HepG2 (cell line): ENCODE measurements around the gene CFAP70.

ENCODE experiments used
- NCOR1 ChIP-seq: fragments of 200-600 bp; sonication (generic); IDR thresholded peaks from 2 replicates; pipeline ENCODE4 v1.7.0; 2017; ENCODE audit warnings: antibody characterized with exemption, low read length, borderline replicate concordance
- TF ChIP-seq, protein P1 (sequence below): sonication (generic); formaldehyde crosslinking; IDR thresholded peaks from 2 replicates; pipeline ENCODE4 v1.4.0; 2020; ENCODE audit warnings: missing genetic modification reagents, low read depth, mild to moderate bottlenecking, borderline replicate concordance
- TF ChIP-seq, protein P2 (sequence below): sonication (generic); formaldehyde crosslinking; conservative IDR thresholded peaks from 2 replicates; pipeline ENCODE4 v1.4.0; 2020; ENCODE audit warnings: missing genetic modification reagents

DNA sequence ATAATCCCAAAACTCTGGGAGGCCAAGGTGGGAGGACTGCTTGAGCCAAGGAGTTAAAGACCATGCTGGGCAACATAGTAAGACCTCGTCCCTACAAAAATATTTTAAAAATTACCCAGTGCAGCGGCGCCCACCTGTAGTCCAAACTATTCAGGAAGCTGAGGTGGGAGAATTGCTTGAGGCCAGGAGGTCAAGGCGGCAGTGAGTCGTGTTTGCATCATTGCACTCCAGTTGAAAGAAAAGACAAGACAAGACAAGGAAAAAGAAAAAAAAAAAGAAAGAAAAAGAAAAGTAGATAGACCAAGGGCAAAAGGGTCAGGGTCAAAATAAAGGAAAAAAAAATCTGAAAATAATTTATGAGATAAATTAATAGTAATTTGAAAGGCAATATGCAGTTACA lies 49.4 kb upstream of the CFAP70 start:
- TF ChIP-seq, protein P1, sequence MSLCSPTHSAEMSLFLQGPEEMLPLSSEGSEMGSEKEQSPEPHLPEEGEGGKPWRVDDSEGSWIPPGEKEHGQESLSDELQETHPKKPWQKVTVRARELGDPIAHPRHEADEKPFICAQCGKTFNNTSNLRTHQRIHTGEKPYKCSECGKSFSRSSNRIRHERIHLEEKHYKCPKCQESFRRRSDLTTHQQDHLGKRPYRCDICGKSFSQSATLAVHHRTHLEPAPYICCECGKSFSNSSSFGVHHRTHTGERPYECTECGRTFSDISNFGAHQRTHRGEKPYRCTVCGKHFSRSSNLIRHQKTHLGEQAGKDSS, result no peak
- TF ChIP-seq, protein P2, sequence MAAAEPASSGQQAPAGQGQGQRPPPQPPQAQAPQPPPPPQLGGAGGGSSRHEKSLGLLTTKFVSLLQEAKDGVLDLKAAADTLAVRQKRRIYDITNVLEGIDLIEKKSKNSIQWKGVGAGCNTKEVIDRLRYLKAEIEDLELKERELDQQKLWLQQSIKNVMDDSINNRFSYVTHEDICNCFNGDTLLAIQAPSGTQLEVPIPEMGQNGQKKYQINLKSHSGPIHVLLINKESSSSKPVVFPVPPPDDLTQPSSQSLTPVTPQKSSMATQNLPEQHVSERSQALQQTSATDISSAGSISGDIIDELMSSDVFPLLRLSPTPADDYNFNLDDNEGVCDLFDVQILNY (CRISPR knock-in tag), result no peak
- TF ChIP-seq NCOR1, result no peak
